HEK293 (cell line): ENCODE data around the gene ARHGEF4.

Experiments used
- CTCF ChIA-PET: fragments of 350-600 bp; formaldehyde crosslinking; extraction: SDS; loops from one replicate; lab custom pipeline; 2021; ENCODE audit warnings: antibody characterized with exemption; lab: Yijun Ruan, JAX
- POLR2A ChIA-PET: fragments of 300-600 bp; formaldehyde crosslinking; extraction: SDS; loops from one replicate; lab custom pipeline; 2020; ENCODE audit warnings: antibody characterized with exemption, inconsistent platforms; lab: Yijun Ruan, JAX
- H3K27ac ChIP-seq: fragments of 200-500 bp; sonication (Bioruptor generic); 2 replicates; pipeline ENCODE4 v1.5.1; 2014; ENCODE audit warnings: low read depth, low read length, control low read depth, inconsistent platforms; ENCODE audit errors: extremely low read depth
- H3K36me3 ChIP-seq, 2 experiments: fragments of 200-500 bp in 1 of 2; sonication (Bioruptor generic) in 1 of 2; 1 replicate in 1 of 2; 2 replicates in 1 of 2; pipeline ENCODE4 v1.5.1; 2014 to 2017; ENCODE audit warnings: inconsistent platforms in 2 of 2, low read length in 2 of 2; ENCODE audit not compliant: control insufficient read depth in 2 of 2, insufficient read depth in 1 of 2
- H3K4me1 ChIP-seq: fragments of 200-500 bp; sonication (Bioruptor generic); 2 replicates; pipeline ENCODE4 v1.5.1; 2014; ENCODE audit warnings: mild to moderate bottlenecking, low read length, inconsistent platforms; ENCODE audit not compliant: control insufficient read depth, insufficient read depth
- H3K4me3 ChIP-seq: 2 replicates; pipeline ENCODE4 v1.5.1; 2011; ENCODE audit warnings: low read depth, mild to moderate bottlenecking, control low read depth, low read length, moderate library complexity
- H3K9me3 ChIP-seq: fragments of 200-500 bp; sonication (Bioruptor generic); 2 replicates; pipeline ENCODE4 v1.5.1; 2014; ENCODE audit warnings: low read depth, low read length, inconsistent platforms; ENCODE audit not compliant: control insufficient read depth, insufficient read depth
- KLF17 ChIP-seq: fragments of 450-650 bp; formaldehyde crosslinking; IDR thresholded peaks from 2 replicates; pipeline ENCODE4 v1.5.1; 2016; ENCODE audit warnings: missing biosample characterization, missing genetic modification characterization
- KLF8 ChIP-seq: fragments of 450-650 bp; formaldehyde crosslinking; IDR thresholded peaks from 2 replicates; pipeline ENCODE4 v1.5.1; 2016; ENCODE audit warnings: missing biosample characterization, missing genetic modification characterization
- KLF9 ChIP-seq: fragments of 450-650 bp; formaldehyde crosslinking; IDR thresholded peaks from 2 replicates; pipeline ENCODE4 v1.5.1; 2016; ENCODE audit warnings: missing biosample characterization, missing genetic modification characterization, low read depth
- ZBTB10 ChIP-seq: fragments of 450-650 bp; formaldehyde crosslinking; IDR thresholded peaks from 2 replicates; pipeline ENCODE4 v1.5.1; 2016; ENCODE audit warnings: missing biosample characterization, missing genetic modification characterization
- ZBTB26 ChIP-seq: fragments of 450-650 bp; formaldehyde crosslinking; optimal IDR thresholded peaks from 2 replicates; pipeline ENCODE3; 2016; ENCODE audit warnings: missing biosample characterization, mild to moderate bottlenecking, missing genetic modification characterization
- ZFP41 ChIP-seq: fragments of 450-650 bp; formaldehyde crosslinking; IDR thresholded peaks from 2 replicates; pipeline ENCODE4 v1.5.1; 2016; ENCODE audit warnings: missing biosample characterization, missing genetic modification characterization, borderline replicate concordance
- ZNF148 ChIP-seq: fragments of 450-650 bp; formaldehyde crosslinking; IDR thresholded peaks from 2 replicates; pipeline ENCODE4 v1.5.0; 2017; ENCODE audit warnings: missing biosample characterization, missing genetic modification characterization, borderline replicate concordance
- ZNF23 ChIP-seq: fragments of 450-650 bp; formaldehyde crosslinking; IDR thresholded peaks from 2 replicates; pipeline ENCODE4 v1.5.1; 2016; ENCODE audit warnings: missing biosample characterization, missing genetic modification characterization, borderline replicate concordance
- ZNF26 ChIP-seq: fragments of 450-650 bp; formaldehyde crosslinking; IDR thresholded peaks from 2 replicates; pipeline ENCODE4 v1.5.1; 2016; ENCODE audit warnings: missing biosample characterization, missing genetic modification characterization
- ZNF311 ChIP-seq: fragments of 450-650 bp; formaldehyde crosslinking; IDR thresholded peaks from 2 replicates; pipeline ENCODE4 v1.5.1; 2017; ENCODE audit warnings: missing biosample characterization, missing genetic modification characterization, borderline replicate concordance
- ZNF398 ChIP-seq: fragments of 450-650 bp; formaldehyde crosslinking; IDR thresholded peaks from 2 replicates; pipeline ENCODE4 v1.5.1; 2017; ENCODE audit warnings: missing biosample characterization, missing genetic modification characterization
- ZNF48 ChIP-seq: fragments of 450-650 bp; formaldehyde crosslinking; IDR thresholded peaks from 2 replicates; pipeline ENCODE4 v1.5.1; 2016; ENCODE audit warnings: missing biosample characterization, missing genetic modification characterization
- ZNF555 ChIP-seq: fragments of 450-650 bp; formaldehyde crosslinking; conservative IDR thresholded peaks from 2 replicates; pipeline ENCODE4 v1.5.1; 2017; ENCODE audit warnings: missing biosample characterization, mild to moderate bottlenecking, missing genetic modification characterization, inconsistent platforms
- ZNF623 ChIP-seq: fragments of 450-650 bp; formaldehyde crosslinking; IDR thresholded peaks from 2 replicates; pipeline ENCODE4 v1.5.1; 2016; ENCODE audit warnings: missing biosample characterization, missing genetic modification characterization
- ZNF629 ChIP-seq: fragments of 450-650 bp; formaldehyde crosslinking; IDR thresholded peaks from 2 replicates; pipeline ENCODE4 v1.5.1; 2017; ENCODE audit warnings: missing biosample characterization, missing genetic modification characterization
- ZNF639 ChIP-seq: fragments of 450-650 bp; formaldehyde crosslinking; IDR thresholded peaks from 2 replicates; pipeline ENCODE4 v1.5.1; 2016; ENCODE audit warnings: missing biosample characterization, missing genetic modification characterization
- ZNF654 ChIP-seq: fragments of 450-650 bp; formaldehyde crosslinking; IDR thresholded peaks from 2 replicates; pipeline ENCODE4 v1.5.1; 2016; ENCODE audit warnings: low read depth, missing biosample characterization, missing genetic modification characterization
- ZNF658 ChIP-seq: fragments of 450-650 bp; formaldehyde crosslinking; IDR thresholded peaks from 2 replicates; pipeline ENCODE4; 2016; ENCODE audit warnings: missing biosample characterization, missing genetic modification characterization

ARHGEF4 gene

GRCh38 chr2:131064589-131065512 is 228.1 kb downstream of the ARHGEF4 start:
- POLR2A ChIA-PET, result no interaction called here
- H3K4me1 ChIP-seq, result peaks cover 19% of the 10 kb centered on the region
- H3K4me3 ChIP-seq, result no peak overlapping the region
- H3K27ac ChIP-seq, result no peak overlapping the region
- TF ChIP-seq KLF9 (tag by site-specific recombination), result no peak
- no peak for TF ChIP-seq ZNF398
- no peak for TF ChIP-seq ZNF148 (tag by site-specific recombination)
- no peak for TF ChIP-seq ZNF658 (tag by site-specific recombination)
- TF ChIP-seq KLF17 (tag by site-specific recombination), result no peak
- no peak for TF ChIP-seq ZNF23 (tag by site-specific recombination)
- no peaks in the 10 kb centered on the region for H3K9me3 ChIP-seq
- peaks cover 42 to 70% of the 10 kb centered on the region in 2 experiments; a peak in 2 of 3 replicates for H3K36me3 ChIP-seq
- CTCF ChIA-PET, result no interaction called here

- Histone ChIP-seq H3K4me3 (no peak overlapping the region), H3K27ac (no peak overlapping the region), H3K4me1 (peaks cover 12% of the 10 kb centered on the region), H3K9me3 (no peaks in the 10 kb centered on the region), H3K36me3 (peaks cover 50 to 77% of the 10 kb centered on the region in 2 experiments)
- POLR2A ChIA-PET, result no interaction called here
- CTCF ChIA-PET, result no interaction called here
- no peak for TF ChIP-seq ZNF639 (tag by site-specific recombination)
- TF ChIP-seq ZNF623 (tag by site-specific recombination), result no peak
- no peak for TF ChIP-seq ZNF26 (tag by site-specific recombination)
- no peak for TF ChIP-seq ZBTB10 (tag by site-specific recombination)
- TF ChIP-seq ZNF555, result no peak
- TF ChIP-seq ZNF311, result no peak
- no peak for TF ChIP-seq ZNF654 (tag by site-specific recombination)
- no peak for TF ChIP-seq ZNF48 (tag by site-specific recombination)
- no peak for TF ChIP-seq ZNF629
- TF ChIP-seq ZBTB26 (tag by site-specific recombination), result no peak
- TF ChIP-seq KLF8 (tag by site-specific recombination), result no peak
- no peak for TF ChIP-seq ZFP41 (tag by site-specific recombination)
Observed at GRCh38 chr2:131067465-131068125, 230.9 kb downstream of the ARHGEF4 start.
